CD4-positive, CD25-positive, alpha-beta regulatory T cell (primary cell): ENCODE results near the gene RHOBTB3. TPM values are rescaled to one million over a fixed set of nuclear protein-coding genes. Genes with fewer than 3 reads are reported as not detected.

ENCODE experiments used
- ATAC-seq, 2 donors: fragments of 150-1000 bp; cut with Tn5 transposase; one replicate each; pipeline ENCODE4 v1.10.0; 2021; ENCODE audit warnings: low read depth in 2 of 2, moderate number of reproducible peaks in 2 of 2, moderate library complexity in 1 of 2
- DNase-seq, 3 donors: peaks; one replicate each; pipeline versions ENCODE4 v3.0.0 to v3.0.0-alpha.2; 2012 to 2022; ENCODE audit warnings: mixed read lengths in 1 of 3
- H3K27ac ChIP-seq: one replicate; pipeline ENCODE4 v1.7.0; 2013; ENCODE audit warnings: mild to moderate bottlenecking, low read length; ENCODE audit not compliant: insufficient read depth, poor library complexity, severe bottlenecking
- H3K27me3 ChIP-seq: one replicate; pipeline ENCODE4 v1.7.0; 2013; ENCODE audit warnings: low read length; ENCODE audit not compliant: control insufficient read depth, insufficient read depth
- H3K36me3 ChIP-seq: one replicate; pipeline ENCODE4 v1.7.0; 2013; ENCODE audit warnings: mild to moderate bottlenecking, low read length, moderate library complexity; ENCODE audit not compliant: control insufficient read depth, insufficient read depth
- H3K4me1 ChIP-seq: 2 replicates; pipeline ENCODE4 v1.7.0; 2013; ENCODE audit warnings: mild to moderate bottlenecking, low read length; ENCODE audit not compliant: insufficient read depth, control insufficient read depth, poor library complexity, severe bottlenecking
- H3K4me3 ChIP-seq: one replicate; pipeline ENCODE4 v1.7.0; 2013; ENCODE audit warnings: low read depth, mild to moderate bottlenecking, low read length, moderate library complexity
- H3K9me3 ChIP-seq, 2 experiments: 1 replicate in 1 of 2; 2 replicates in 1 of 2; pipeline ENCODE4 v1.7.0; 2013; ENCODE audit warnings: low read length in 2 of 2, mild to moderate bottlenecking in 1 of 2, moderate library complexity in 1 of 2; ENCODE audit not compliant: control insufficient read depth in 2 of 2
- H3K27ac Mint-ChIP-seq, 3 donors: one replicate each; pipeline ENCODE4 v1.8.0; 2020 to 2022; ENCODE audit warnings: mild to moderate bottlenecking in 3 of 3, mixed read lengths in 3 of 3, moderate library complexity in 2 of 3
- H3K27me3 Mint-ChIP-seq: one replicate; pipeline ENCODE4 v1.8.0; 2022; ENCODE audit warnings: mild to moderate bottlenecking, mixed read lengths
- H3K36me3 Mint-ChIP-seq: one replicate; pipeline ENCODE4 v1.8.0; 2020; ENCODE audit warnings: mixed read lengths
- H3K4me1 Mint-ChIP-seq, 4 donors: one replicate each; pipeline ENCODE4 v1.8.0; 2020 to 2022; ENCODE audit warnings: mixed read lengths in 4 of 4, mild to moderate bottlenecking in 1 of 4
- H3K4me3 Mint-ChIP-seq, 4 donors: one replicate each; pipeline ENCODE4 v1.8.0; 2020 to 2022; ENCODE audit warnings: mild to moderate bottlenecking in 4 of 4, mixed read lengths in 4 of 4, moderate library complexity in 3 of 4
- H3K9me3 Mint-ChIP-seq, 7 donors: one replicate each; pipeline ENCODE4 v1.8.0; 2020 to 2022; ENCODE audit warnings: mixed read lengths in 7 of 7, mild to moderate bottlenecking in 3 of 7, moderate library complexity in 2 of 7
- polyA plus RNA-seq, 4 donors: library from polyadenylated mRNA; unstranded; fragments of 300-500 nt; fragmentation: Illumina TruSeq; gene quantifications; one replicate each; pipeline ENCODE4 v1.2.3, GENCODE V29; 2021
- total RNA-seq: library from RNA; stranded (reverse); gene quantifications from one replicate; pipeline ENCODE4 v1.2.3, GENCODE V29; 2022

Gene RHOBTB3
- total and polyA plus RNA-seq, 5 donors from 2014 or later = 1.4 to 2.8 (median 2.6) TPM

DNA sequence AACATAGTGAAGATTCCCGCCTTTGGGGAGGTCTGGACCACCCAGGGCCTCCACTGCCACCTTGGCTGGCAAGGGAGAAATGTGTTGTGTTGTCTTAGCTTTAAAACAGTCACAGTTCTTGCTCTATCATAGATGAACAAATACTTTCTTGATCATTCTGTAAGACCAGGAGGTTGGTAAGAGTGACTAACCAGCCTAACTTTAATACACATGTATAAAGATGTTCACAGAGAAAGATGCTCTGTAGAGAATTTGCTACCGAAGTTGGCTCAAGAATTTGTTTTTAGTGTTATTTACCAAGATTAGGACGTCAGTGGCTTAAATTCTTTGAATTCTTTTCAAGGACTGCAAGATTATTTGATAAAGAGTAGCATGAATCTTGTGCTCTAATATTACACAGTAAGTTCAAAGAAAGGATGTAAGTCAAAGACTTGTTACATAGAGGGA, 63.0 kb downstream of the RHOBTB3 start:
- Histone ChIP-seq H3K4me3 (no peak overlapping the region), H3K4me1 (no peaks in the 10 kb centered on the region), H3K27me3 (no peaks in the 10 kb centered on the region), H3K27ac (no peak overlapping the region), H3K36me3 (no peaks in the 10 kb centered on the region), H3K9me3 (no peaks in the 10 kb centered on the region)
- Mint-ChIP-seq H3K27me3 (no peaks in the 10 kb centered on the region), H3K4me1 (peaks cover 0 to 9% (median 0%) of the 10 kb centered on the region in 4 donors), H3K9me3 (no peaks in the 10 kb centered on the region), H3K36me3 (peaks cover 14% of the 10 kb centered on the region), H3K4me3 (no peak overlapping the region), H3K27ac (no peak overlapping the region)
- ATAC-seq (no peak), DNase-seq (no peak)

DNA sequence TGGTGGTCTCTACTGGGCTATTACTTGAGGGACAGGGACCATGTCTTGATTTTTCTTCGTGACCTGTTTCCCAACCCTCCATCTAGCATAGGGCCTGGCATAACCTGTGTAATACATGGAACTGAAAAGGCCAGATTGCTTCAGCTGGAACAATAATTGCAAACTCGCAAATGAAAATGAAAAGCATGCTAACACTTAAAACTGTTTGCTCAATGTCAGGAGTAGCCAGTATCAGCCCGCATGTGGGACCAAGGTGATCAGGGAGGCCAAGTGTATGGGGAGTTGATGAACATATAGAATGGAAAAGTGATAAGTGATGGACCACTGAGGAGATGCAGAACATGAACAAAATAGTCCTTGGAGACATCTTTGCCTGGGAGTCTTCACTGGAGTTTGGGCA, 66.2 kb downstream of the RHOBTB3 start:
- Histone ChIP-seq H3K36me3 (no peaks in the 10 kb centered on the region), H3K4me3 (no peak overlapping the region), H3K27ac (no peak overlapping the region), H3K4me1 (no peaks in the 10 kb centered on the region), H3K27me3 (no peaks in the 10 kb centered on the region), H3K9me3 (no peaks in the 10 kb centered on the region)
- Mint-ChIP-seq H3K27ac (peak overlapping the region in 1 of 3 donors; percentile 31), H3K4me1 (peaks cover 0 to 9% (median 0%) of the 10 kb centered on the region in 4 donors), H3K9me3 (no peaks in the 10 kb centered on the region), H3K27me3 (no peaks in the 10 kb centered on the region), H3K36me3 (peaks cover 12% of the 10 kb centered on the region), H3K4me3 (no peak overlapping the region)
- ATAC-seq = no peak
- no peak for DNase-seq

DNA sequence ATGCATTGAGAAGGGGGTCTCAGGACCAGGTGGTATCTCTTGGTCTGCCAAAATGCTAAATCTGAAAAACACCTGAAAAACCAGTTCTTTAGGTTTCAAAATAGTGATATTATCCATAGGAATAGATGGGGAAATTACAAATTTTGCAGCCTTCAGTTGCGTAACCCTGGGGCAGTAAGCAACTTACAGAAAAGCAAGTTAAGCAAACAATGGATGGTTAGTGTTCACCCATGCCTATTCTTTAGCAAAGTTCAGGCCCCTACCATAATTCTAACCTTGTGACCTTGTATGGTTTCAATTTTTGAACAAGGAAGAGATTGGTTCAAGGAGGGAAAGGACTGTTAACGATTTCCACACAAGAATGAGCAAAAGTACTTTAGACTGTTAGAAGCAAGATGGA, 66.9 kb downstream of the RHOBTB3 start:
- H3K36me3 Mint-ChIP-seq = peaks cover 16% of the 10 kb centered on the region
- H3K36me3 ChIP-seq = no peaks in the 10 kb centered on the region
- H3K27me3 Mint-ChIP-seq = no peaks in the 10 kb centered on the region
- no peak overlapping the region for H3K27ac ChIP-seq
- no peak for DNase-seq
- no peak overlapping the region for H3K4me3 ChIP-seq
- H3K4me1 Mint-ChIP-seq = peaks cover 0 to 9% (median 1%) of the 10 kb centered on the region in 4 donors
- H3K9me3 ChIP-seq = no peaks in the 10 kb centered on the region
- H3K27me3 ChIP-seq = no peaks in the 10 kb centered on the region
- no peaks in the 10 kb centered on the region for H3K4me1 ChIP-seq
- no peaks in the 10 kb centered on the region for H3K9me3 Mint-ChIP-seq
- no peak overlapping the region for H3K27ac Mint-ChIP-seq
- H3K4me3 Mint-ChIP-seq = no peak overlapping the region
- ATAC-seq = no peak

DNA sequence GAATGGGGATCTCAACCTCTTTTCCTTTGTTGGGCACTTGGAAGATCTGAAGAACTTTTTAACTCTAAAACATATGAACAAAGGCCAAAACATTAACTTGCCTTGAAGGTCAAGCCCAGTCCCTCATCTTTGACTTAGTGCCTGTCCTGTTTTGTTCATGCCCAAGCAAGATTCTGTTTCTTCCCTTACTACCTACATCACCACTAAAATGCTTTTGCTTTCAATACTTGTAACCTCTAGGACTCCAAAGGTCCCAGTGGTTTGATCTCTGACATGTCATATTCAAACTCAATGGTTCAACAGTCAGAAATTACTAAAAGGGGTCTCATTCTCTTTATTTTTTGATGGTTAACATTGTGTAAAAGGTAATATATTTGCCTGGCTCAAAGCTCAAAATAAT, 67.4 kb downstream of the RHOBTB3 start:
- Mint-ChIP-seq H3K9me3 (no peaks in the 10 kb centered on the region), H3K36me3 (peaks cover 16% of the 10 kb centered on the region), H3K27ac (no peak overlapping the region), H3K4me3 (no peak overlapping the region), H3K4me1 (peaks cover 0 to 9% (median 1%) of the 10 kb centered on the region in 4 donors), H3K27me3 (no peaks in the 10 kb centered on the region)
- Histone ChIP-seq H3K4me3 (no peak overlapping the region), H3K27me3 (no peaks in the 10 kb centered on the region), H3K4me1 (no peaks in the 10 kb centered on the region), H3K9me3 (no peaks in the 10 kb centered on the region), H3K36me3 (no peaks in the 10 kb centered on the region), H3K27ac (no peak overlapping the region)
- DNase-seq (no peak), ATAC-seq (no peak)

DNA sequence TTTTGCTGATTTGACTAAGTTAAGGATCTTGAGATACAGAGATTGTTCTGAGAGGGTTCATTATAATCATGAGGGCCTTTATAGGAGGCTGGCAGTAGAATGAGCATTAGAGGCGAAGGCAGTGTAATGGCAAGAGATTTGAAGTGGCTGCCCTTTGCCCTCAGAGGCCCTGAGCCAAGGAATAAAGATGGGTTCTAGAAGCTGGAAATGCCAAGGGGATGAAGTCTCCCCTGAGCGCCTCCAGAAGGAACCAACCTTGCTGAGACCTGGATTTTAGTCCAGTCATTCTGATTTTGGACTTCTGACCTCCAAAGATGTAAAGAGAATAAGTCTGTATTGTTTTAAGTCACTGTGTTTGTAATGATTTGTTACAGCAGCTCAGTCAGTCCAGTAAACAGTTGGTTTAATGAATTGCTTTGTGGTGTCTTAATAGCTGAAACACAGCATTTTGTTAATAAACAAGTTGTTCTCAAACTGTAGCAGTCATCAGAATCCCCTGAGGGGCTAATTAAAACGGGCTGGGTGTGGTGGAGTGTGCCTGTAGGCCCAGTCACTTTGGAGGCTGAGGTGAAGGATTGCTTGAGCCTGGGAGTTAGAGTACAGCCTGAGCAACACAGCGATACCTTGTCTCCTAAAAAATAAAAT, 68.2 kb downstream of the RHOBTB3 start:
- DNase-seq = no peak
- H3K27me3 ChIP-seq = no peaks in the 10 kb centered on the region
- Mint-ChIP-seq H3K27me3 (no peaks in the 10 kb centered on the region), H3K9me3 (no peaks in the 10 kb centered on the region), H3K27ac (no peak overlapping the region), H3K36me3 (peaks cover 19% of the 10 kb centered on the region), H3K4me1 (peaks cover 0 to 9% (median 1%) of the 10 kb centered on the region in 4 donors), H3K4me3 (no peak overlapping the region)
- no peaks in the 10 kb centered on the region for H3K36me3 ChIP-seq
- ATAC-seq = no peak
- H3K4me3 ChIP-seq = no peak overlapping the region
- no peaks in the 10 kb centered on the region for H3K9me3 ChIP-seq
- H3K27ac ChIP-seq = no peak overlapping the region
- H3K4me1 ChIP-seq = no peaks in the 10 kb centered on the region

DNA sequence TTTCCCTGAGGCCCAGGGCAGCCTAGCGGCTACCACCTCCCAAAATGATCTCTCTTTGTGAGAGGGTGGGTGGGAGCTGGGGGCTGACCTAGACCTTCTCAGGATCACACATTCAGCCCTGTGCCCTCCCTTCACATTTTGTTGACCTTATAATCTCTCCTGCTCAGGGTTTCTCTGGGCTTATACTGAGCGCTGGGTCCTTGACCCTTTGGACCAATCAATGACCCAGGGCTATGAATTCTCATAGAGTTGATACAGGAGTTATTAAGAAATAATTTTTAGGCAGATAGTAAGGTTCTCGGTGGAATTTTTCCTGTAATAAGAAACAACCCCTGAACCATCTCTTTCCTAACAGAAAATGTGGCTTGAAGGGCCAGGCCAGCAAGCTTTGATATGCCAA, 69.4 kb downstream of the RHOBTB3 start:
- Histone ChIP-seq H3K4me3 (no peak overlapping the region), H3K4me1 (no peaks in the 10 kb centered on the region), H3K27me3 (no peaks in the 10 kb centered on the region), H3K36me3 (peaks cover 5% of the 10 kb centered on the region), H3K27ac (no peak overlapping the region), H3K9me3 (no peaks in the 10 kb centered on the region)
- peaks cover 0 to 9% (median 1%) of the 10 kb centered on the region in 4 donors for H3K4me1 Mint-ChIP-seq
- no peaks in the 10 kb centered on the region for H3K27me3 Mint-ChIP-seq
- H3K36me3 Mint-ChIP-seq = peaks cover 26% of the 10 kb centered on the region
- no peaks in the 10 kb centered on the region for H3K9me3 Mint-ChIP-seq
- H3K4me3 Mint-ChIP-seq = no peak overlapping the region
- H3K27ac Mint-ChIP-seq = no peak overlapping the region
- DNase-seq = no peak
- ATAC-seq = no peak

DNA sequence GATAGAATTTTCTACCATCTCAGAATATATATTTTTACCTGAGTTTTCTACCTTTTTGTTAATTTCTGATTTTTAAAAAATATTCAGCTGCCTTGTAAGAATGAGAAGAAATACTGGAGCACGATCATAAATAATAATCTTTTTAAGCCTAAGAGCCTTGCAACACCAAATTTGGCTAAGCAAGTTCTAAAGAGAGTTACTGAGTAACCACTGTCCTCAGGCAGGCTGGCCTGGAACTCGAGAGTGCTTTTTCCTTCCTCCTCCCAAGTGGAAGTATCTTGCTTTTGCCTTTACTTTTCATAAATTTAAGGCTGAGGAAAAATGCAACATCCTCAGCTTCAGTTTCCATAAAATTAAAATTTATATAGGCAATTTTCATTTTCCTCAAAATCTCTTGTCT, 70.4 kb downstream of the RHOBTB3 start:
- no peak overlapping the region for H3K27ac ChIP-seq
- H3K36me3 ChIP-seq = peaks cover 5% of the 10 kb centered on the region
- H3K27me3 Mint-ChIP-seq = no peaks in the 10 kb centered on the region
- peaks cover 0 to 9% (median 3%) of the 10 kb centered on the region in 4 donors for H3K4me1 Mint-ChIP-seq
- DNase-seq (no peak), ATAC-seq (no peak)
- H3K27me3 ChIP-seq = no peaks in the 10 kb centered on the region
- H3K27ac Mint-ChIP-seq = no peak overlapping the region
- H3K4me3 ChIP-seq = no peak overlapping the region
- no peaks in the 10 kb centered on the region for H3K9me3 Mint-ChIP-seq
- no peak overlapping the region for H3K4me3 Mint-ChIP-seq
- H3K4me1 ChIP-seq = no peaks in the 10 kb centered on the region
- no peaks in the 10 kb centered on the region for H3K9me3 ChIP-seq
- H3K36me3 Mint-ChIP-seq = peaks cover 23% of the 10 kb centered on the region

DNA sequence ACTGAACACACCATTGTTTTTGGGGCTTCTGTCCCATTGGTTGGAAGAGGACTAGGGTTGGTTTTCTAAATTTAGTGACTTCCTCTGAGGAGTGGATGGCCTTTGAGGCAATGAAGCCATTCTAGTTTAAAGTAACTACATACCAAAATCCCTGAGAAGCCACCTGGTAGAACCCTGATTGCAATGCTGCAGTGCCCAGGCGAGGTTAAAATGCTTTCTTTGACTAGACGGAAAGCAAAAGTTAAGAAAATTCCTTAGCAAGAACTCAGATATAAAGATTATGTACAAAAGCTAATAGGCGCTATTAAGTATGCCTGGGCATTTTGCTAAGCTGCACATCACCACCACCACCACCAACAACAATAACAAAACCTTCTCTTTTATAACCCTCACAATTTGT, 70.8 kb downstream of the RHOBTB3 start:
- Mint-ChIP-seq H3K36me3 (peaks cover 23% of the 10 kb centered on the region), H3K27me3 (no peaks in the 10 kb centered on the region), H3K4me3 (no peak overlapping the region), H3K4me1 (peaks cover 0 to 9% (median 3%) of the 10 kb centered on the region in 4 donors), H3K9me3 (no peaks in the 10 kb centered on the region), H3K27ac (no peak overlapping the region)
- no peaks in the 10 kb centered on the region for H3K27me3 ChIP-seq
- H3K4me3 ChIP-seq = no peak overlapping the region
- no peaks in the 10 kb centered on the region for H3K9me3 ChIP-seq
- peaks cover 5% of the 10 kb centered on the region for H3K36me3 ChIP-seq
- no peak for ATAC-seq
- no peak overlapping the region for H3K27ac ChIP-seq
- H3K4me1 ChIP-seq = no peaks in the 10 kb centered on the region
- no peak for DNase-seq
